CD4-positive, alpha-beta T cell treated with Interleukin-2 at 100 ng/mL for 4 hours (primary cell): Measurements from ENCODE around the gene CPNE1.

Experiments used
- DNase-seq: peaks from one replicate; pipeline ENCODE4 v3.0.0-alpha.2; 2020; ENCODE audit warnings: low spot score

Gene CPNE1

GRCh38 chr20:35620818-35621559, 43.7 kb downstream of the CPNE1 start:
- no peak for DNase-seq

GRCh38 chr20:35619196-35620095, 45.3 kb downstream of the CPNE1 start:
- peak; percentile 75 for DNase-seq

GRCh38 chr20:35618263-35619131, 46.2 kb downstream of the CPNE1 start:
- DNase-seq: no peak

DNA sequence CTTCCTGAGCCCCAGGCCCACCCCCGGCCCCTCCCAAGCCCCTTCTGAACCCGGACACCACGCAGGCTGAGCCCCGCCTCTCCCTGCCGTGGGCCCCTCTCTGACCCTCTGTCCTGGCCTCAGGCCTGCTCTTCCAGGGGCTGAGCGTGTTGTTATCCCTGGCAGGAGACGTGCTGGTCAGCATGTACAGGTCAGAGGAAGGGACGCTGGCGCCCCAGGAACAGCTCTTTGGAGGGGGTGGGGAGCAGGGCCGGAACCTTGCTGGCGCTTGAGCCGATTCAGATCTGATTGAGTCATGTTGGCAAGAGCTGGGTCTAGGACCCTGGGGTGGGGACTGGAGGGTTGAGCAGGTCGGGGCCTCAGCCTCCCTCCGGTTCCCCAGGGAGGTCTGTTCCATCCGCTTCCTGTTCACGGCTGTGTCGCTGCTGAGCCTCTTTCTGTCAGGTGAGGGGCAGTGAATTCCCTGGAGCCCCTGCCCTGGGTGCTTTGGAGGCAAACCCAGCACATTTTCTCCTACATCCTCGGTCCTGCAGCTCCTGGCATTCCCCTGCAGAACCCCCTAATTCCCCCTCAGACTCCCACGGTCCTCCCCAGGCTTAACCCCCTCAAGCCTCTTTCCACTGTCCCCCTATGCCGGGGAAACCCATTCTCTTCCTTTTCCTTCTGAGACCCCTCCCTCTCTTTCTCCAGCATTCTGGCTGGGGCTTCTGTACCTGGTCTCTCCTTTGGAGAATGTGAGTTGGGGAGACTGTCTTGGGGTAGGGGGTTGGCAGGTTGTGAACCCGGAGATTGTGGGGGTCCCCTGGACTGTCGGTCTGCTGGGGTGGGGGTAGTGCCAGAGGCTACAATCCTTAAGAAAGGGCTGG, 47.1 kb downstream of the CPNE1 start:
- DNase-seq: peak; percentile 28

- peak; percentile 28 for DNase-seq
These were observed 48.0 kb downstream of the CPNE1 start for GRCh38 chr20:35616465-35617396.

DNA sequence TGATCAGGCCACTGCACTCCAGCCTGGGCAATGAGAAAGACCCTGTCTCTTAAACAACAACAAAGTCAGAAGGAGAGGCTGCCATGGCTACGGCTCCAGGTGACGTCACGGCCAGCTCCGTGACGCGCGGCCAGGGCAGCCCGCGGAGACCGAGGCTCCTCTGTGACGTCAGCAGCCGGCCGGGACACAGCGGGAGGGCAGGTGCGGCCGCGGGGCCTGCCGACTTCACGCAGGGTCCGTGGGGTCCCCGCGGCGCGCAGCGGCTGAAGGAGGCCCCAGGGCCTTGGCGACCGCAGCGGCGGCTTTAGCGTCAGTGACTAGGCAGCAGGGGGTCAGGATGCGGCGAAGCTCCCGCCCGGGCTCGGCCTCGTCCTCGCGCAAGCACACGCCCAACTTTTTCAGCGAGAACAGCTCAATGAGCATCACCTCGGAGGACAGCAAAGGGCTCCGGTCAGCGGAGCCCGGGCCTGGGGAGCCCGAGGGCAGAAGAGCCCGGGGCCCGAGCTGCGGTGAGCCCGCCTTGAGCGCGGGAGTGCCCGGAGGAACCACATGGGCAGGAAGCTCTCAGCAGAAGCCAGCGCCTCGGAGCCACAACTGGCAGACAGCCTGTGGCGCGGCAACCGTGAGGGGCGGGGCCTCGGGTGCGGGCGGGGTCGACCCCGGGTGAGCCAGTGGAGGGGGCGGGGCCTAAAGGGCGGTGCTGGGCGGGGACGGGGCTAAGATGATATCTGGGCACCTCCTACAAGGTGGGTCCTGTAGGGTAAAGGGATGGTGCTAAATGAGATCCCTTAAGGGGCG, 48.8 kb downstream of the CPNE1 start, which contains the start of gene SPAG4:
SPAG4 (plus strand) TSS at position 163 of the 798 bp plus-strand sequence; CDS start at position 338, 175 bp downstream.
- peak; percentile 100 for DNase-seq

GRCh38 chr20:35611482-35611881, 53.2 kb downstream of the CPNE1 start:
- no peak for DNase-seq

GRCh38 chr20:35610833-35611427, 53.8 kb downstream of the CPNE1 start:
- DNase-seq: no peak

DNA sequence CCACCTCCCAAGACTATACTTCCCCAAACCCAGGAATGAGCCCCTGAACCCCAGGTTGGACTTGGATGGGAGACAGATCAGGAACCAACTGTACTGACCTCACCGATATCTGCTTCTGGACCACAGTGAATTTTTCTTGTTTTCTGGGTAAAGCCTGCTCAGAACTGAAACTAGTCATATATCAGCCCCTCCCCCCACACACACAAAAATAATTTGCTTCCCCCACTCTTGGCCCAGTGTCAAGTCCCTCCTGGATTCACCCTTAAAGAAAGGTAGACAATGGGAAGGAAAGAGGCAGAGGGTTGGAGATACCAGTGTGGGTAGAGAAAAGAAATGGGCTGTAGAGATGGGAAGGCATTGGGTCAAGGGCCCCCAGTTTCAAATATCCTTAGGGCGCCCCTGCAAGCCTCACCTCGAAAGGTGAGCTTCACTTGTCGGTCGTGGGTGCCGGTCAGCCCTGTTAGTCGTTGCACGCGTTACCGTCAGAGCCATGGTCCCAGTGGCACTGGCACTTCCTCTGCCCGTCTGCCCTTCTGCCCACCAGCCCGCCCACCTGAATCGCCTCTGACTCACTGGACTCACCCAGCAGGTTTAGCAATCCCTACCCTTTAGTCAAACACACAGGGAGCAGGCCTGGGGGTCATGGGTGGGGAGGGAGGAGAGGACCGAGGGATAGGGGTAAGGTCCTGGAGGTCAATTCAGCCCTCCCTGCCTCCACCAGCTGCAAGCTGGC, 57.5 kb downstream of the CPNE1 start:
- DNase-seq: no peak

- DNase-seq: no peak
These were observed 58.6 kb downstream of the CPNE1 start for GRCh38 chr20:35606127-35606526.

DNA sequence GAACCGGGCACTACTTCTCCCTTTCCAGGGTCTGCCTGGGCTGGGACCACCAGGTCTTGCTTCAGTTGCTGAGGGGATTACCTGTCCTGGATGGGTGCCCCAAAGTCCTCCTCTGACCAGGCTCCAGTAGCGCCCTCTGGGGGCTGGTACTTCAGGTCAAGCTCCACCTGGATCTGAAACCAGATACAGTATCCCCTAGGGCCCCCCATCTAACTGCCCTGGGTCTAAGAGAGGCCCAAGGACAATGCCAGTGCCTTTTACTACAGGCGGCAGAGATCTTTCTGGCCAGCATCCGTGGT, 60.3 kb downstream of the CPNE1 start:
- no peak for DNase-seq

- no peak for DNase-seq
These were observed 60.8 kb downstream of the CPNE1 start for GRCh38 chr20:35603695-35604448.

DNA sequence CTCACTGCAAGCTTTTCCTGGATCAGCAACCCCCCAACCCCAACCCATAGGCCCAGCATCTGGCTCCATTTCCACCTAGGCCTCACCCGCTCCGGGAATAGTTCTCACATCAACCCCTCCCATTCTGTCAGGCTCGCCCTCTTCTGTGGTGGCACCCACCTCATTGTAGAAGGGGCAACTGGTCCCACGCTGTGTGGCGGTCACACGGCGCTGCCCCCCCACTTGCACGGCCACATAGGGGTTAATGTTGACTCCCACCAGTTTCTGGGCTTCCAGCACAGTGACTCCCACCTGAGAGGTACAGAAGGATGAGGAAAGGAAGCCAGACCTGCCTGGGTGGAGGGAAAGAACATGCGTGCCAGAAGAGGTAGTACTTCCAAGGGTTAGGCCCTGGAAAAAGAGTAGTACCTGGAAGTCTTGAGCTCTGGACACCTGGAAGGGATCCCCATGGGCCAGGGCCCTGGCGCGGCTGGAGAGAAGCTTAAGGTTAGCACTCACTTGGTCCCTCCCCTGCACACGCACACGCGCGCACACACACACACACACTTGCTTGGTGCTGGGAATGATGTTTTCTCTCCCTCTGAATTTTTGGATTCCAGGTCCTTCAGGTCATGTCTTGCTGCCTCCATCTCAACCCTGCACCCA, 61.7 kb downstream of the CPNE1 start:
- no peak for DNase-seq

GRCh38 chr20:35601990-35602389, 62.7 kb downstream of the CPNE1 start:
- DNase-seq: no peak

DNA sequence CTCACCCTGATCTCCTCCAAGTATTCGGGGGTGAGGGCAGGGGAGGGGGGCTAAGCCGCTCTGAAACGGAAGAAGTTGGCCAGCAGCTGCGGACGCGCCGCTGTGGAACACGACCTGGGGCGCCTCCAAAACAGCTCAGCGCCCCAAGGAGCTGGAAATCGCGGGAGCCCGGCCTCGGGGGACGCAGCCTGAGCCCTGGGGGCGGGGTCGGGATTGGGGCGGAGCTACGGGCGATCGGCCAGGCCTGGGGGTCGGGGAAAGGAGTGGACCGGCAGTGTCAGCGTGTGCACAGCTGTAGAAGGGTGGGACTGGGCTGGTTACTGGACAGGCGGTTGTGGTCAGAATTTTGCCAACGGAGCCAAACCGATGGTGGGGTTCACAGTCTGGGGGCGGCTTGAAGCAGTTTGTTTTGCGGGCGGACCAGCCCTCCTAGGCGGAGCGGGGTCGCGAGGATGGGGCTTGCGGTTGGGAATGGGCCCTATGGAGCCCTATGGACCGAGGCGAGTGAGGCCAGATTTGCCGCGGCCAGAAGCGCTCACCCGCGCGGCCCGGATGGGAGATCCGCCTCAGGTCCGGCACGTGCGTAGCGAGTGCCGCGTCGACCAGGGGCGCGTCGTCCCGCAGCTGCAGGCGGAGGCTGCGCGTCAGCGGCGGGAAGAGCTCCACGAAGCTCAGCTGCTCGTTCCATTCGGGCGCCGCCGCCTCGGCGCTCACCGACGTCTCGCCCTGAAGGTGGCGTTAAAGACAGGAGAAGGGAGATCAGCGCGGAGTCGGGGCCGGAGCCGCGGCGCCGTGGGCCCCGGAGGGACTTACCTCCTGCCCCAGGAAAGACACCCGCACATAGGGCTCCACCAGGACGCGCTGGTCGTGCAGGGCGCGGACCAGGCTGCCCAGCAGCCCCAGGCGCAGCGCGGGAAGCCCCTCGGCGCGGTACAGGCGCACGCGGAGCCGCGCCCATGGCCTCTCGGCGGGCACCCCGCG, 63.4 kb downstream of the CPNE1 start:
- peak; percentile 82 for DNase-seq
